HepG2 (cell line): Measurements from ENCODE around the gene ZFAND3. TPM values are rescaled to one million over a fixed set of nuclear protein-coding genes. Genes with fewer than 3 reads are reported as not detected.

Experiments
- ATAC-seq: fragments of 200-7000 bp; cut with Tn5 transposase; 3 replicates; pipeline ENCODE4 v1.9.1; 2020; ENCODE audit warnings: mild to moderate bottlenecking, moderate library complexity
- BruUV-seq: library from RNA; stranded (reverse); fragments of 400-500 nt; replicated peaks from 2 replicates; lab custom pipeline; 2021; lab: Mats Ljungman, UMichigan
- CTCF ChIA-PET: fragments of 300-600 bp; formaldehyde crosslinking; extraction: SDS; loops from one replicate; lab custom pipeline; 2021; ENCODE audit warnings: low total read pairs, inconsistent platforms, low intra/inter-chr PET ratio; lab: Yijun Ruan, JAX
- POLR2A ChIA-PET: fragments of 350-600 bp; sonication (Branson Sonifier 250); formaldehyde crosslinking; loops from one replicate; lab custom pipeline; 2020; ENCODE audit warnings: antibody characterized with exemption, inconsistent platforms; lab: Yijun Ruan, JAX
- DNase-seq: peaks from one replicate; pipeline ENCODE4 v3.0.0-alpha.2; 2015; ENCODE audit warnings: low spot score
- FAIRE-seq: peaks from 3 replicates; lab custom pipeline; 2011; peaks lifted over from hg19 to GRCh38; lab: Jason Lieb, UNC
- H2AFZ ChIP-seq: one replicate; pipeline ENCODE4 v1.6.1; 2011; ENCODE audit warnings: low read length, inconsistent platforms
- H3K27ac ChIP-seq: fragments of 300-600 bp; 3 replicates; pipeline ENCODE4 v1.8.0; 2011; ENCODE audit warnings: mixed run types, mild to moderate bottlenecking, mixed read lengths, low read length, inconsistent platforms; ENCODE audit not compliant: insufficient read depth; ENCODE audit errors: extremely low read length
- H3K27me3 ChIP-seq, 2 experiments: fragments of 200-600 bp in 1 of 2; 2 replicates in 1 of 2; 3 replicates in 1 of 2; pipeline versions ENCODE4 v1.6.0 to v1.8.0; 2011; ENCODE audit warnings: low read length in 2 of 2, mild to moderate bottlenecking in 2 of 2, moderate library complexity in 2 of 2, inconsistent platforms in 1 of 2; ENCODE audit not compliant: insufficient read depth in 2 of 2, control insufficient read depth in 1 of 2
- H3K36me3 ChIP-seq, 2 experiments: fragments of 200-600 bp in 1 of 2; replicated peaks in 1 of 2; 2 replicates in 1 of 2; 3 replicates in 1 of 2; pipeline versions ENCODE4 v1.5.1 to v1.8.0; 2011; ENCODE audit warnings: low read length in 2 of 2, inconsistent platforms in 1 of 2; ENCODE audit not compliant: insufficient read depth in 2 of 2, control insufficient read depth in 1 of 2
- H3K4me1 ChIP-seq: 2 replicates; pipeline ENCODE4 v1.5.1; 2012; ENCODE audit warnings: low read length, inconsistent platforms; ENCODE audit not compliant: insufficient read depth
- H3K4me2 ChIP-seq: 2 replicates; pipeline ENCODE4 v1.6.0; 2011; ENCODE audit warnings: low read depth, low read length, inconsistent platforms
- H3K4me3 ChIP-seq, 3 experiments: fragments of 200-600 bp in 1 of 3; sonication (generic), shearing (Covaris generic) in 1 of 3; replicated peaks in 1 of 3; 2 replicates each; pipeline ENCODE4 v1.5.1; 2011 to 2016; ENCODE audit warnings: low read length in 3 of 3, inconsistent platforms in 2 of 3, low read depth in 2 of 3, mild to moderate bottlenecking in 2 of 3, control low read depth in 1 of 3, mixed read lengths in 1 of 3; ENCODE audit not compliant: insufficient read depth in 1 of 3
- H3K79me2 ChIP-seq: one replicate; pipeline ENCODE4 v1.6.1; 2011; ENCODE audit warnings: low read length, inconsistent platforms; ENCODE audit not compliant: insufficient read depth
- H3K9ac ChIP-seq: 2 replicates; pipeline ENCODE4 v1.6.0; 2011; ENCODE audit warnings: mild to moderate bottlenecking, low read depth, low read length, inconsistent platforms; ENCODE audit not compliant: insufficient read depth
- H3K9me3 ChIP-seq: 2 replicates; pipeline ENCODE4 v1.5.1; 2012; ENCODE audit warnings: mild to moderate bottlenecking, low read length
- H4K20me1 ChIP-seq: 2 replicates; pipeline ENCODE4 v1.6.0; 2011; ENCODE audit warnings: inconsistent platforms, mild to moderate bottlenecking, low read length, moderate library complexity; ENCODE audit not compliant: insufficient read depth
- ASH2L ChIP-seq: fragments of 300-600, 200-600 bp; sonication (generic); IDR thresholded peaks from 2 replicates; pipeline ENCODE4 v1.7.0; 2017; ENCODE audit warnings: low read depth, mild to moderate bottlenecking, moderate library complexity, mixed read lengths, low read length; ENCODE audit not compliant: insufficient read length
- EHMT2 ChIP-seq: fragments of 200-600 bp; sonication (generic); IDR thresholded peaks from 2 replicates; pipeline ENCODE4 v1.7.0; 2017; ENCODE audit warnings: antibody characterized with exemption, low read depth, low read length, borderline replicate concordance
- FOXP1 ChIP-seq, 2 experiments: fragments of 450-650 bp in 1 of 2; IDR thresholded peaks; 2 replicates each; pipeline ENCODE4 v1.6.1; 2017 to 2018; ENCODE audit warnings: antibody characterized with exemption in 1 of 2
- HNF4A ChIP-seq: sonication (generic); formaldehyde crosslinking; IDR thresholded peaks from 2 replicates; pipeline ENCODE4 v1.4.0; 2020; ENCODE audit warnings: missing genetic modification reagents
- HNF4G ChIP-seq, 2 experiments: sonication (generic) in 1 of 2; formaldehyde crosslinking in 1 of 2; IDR thresholded peaks; 2 replicates each; pipeline versions ENCODE4 v1.4.0 to v1.6.1; 2011 to 2020; ENCODE audit warnings: borderline replicate concordance in 2 of 2, low read depth in 2 of 2, mild to moderate bottlenecking in 2 of 2, low read length in 1 of 2, missing genetic modification reagents in 1 of 2, moderate library complexity in 1 of 2
- MLX ChIP-seq: IDR thresholded peaks from 2 replicates; pipeline ENCODE4 v1.6.1; 2016
- NCOA2 ChIP-seq: sonication (generic); formaldehyde crosslinking; IDR thresholded peaks from 2 replicates; pipeline ENCODE4 v1.8.0; 2022; ENCODE audit warnings: inconsistent platforms
- NCOR1 ChIP-seq: fragments of 200-600 bp; sonication (generic); IDR thresholded peaks from 2 replicates; pipeline ENCODE4 v1.7.0; 2017; ENCODE audit warnings: antibody characterized with exemption, low read length, borderline replicate concordance
- NFKBIZ ChIP-seq: IDR thresholded peaks from 2 replicates; pipeline ENCODE4 v1.6.1; 2018; ENCODE audit warnings: missing genetic modification reagents, missing compliant biosample characterization
- PRDM10 ChIP-seq: sonication (generic); formaldehyde crosslinking; IDR thresholded peaks from 2 replicates; pipeline ENCODE4 v1.4.0; 2020; ENCODE audit warnings: low read depth, missing genetic modification reagents
- SALL1 ChIP-seq: sonication (generic); formaldehyde crosslinking; IDR thresholded peaks from 2 replicates; pipeline ENCODE4 v1.8.0; 2022; ENCODE audit warnings: mild to moderate bottlenecking, missing genetic modification reagents
- TBX2 ChIP-seq: sonication (generic); formaldehyde crosslinking; IDR thresholded peaks from 2 replicates; pipeline ENCODE4 v1.5.0; 2020; ENCODE audit warnings: missing genetic modification reagents, mild to moderate bottlenecking, borderline replicate concordance
- TEAD3 ChIP-seq: optimal IDR thresholded peaks from 2 replicates; pipeline ENCODE3; 2016; ENCODE audit warnings: borderline replicate concordance
- ZBTB38 ChIP-seq: sonication (generic); formaldehyde crosslinking; IDR thresholded peaks from 2 replicates; pipeline ENCODE4 v1.5.1; 2020; ENCODE audit warnings: mild to moderate bottlenecking, missing genetic modification reagents
- ZFP41 ChIP-seq: sonication (generic); formaldehyde crosslinking; IDR thresholded peaks from 2 replicates; pipeline ENCODE4 v1.4.0; 2020; ENCODE audit warnings: mild to moderate bottlenecking, missing genetic modification reagents, borderline replicate concordance
- ZFX ChIP-seq: sonication (generic); formaldehyde crosslinking; IDR thresholded peaks from 2 replicates; pipeline ENCODE4 v1.4.0; 2020; ENCODE audit warnings: mild to moderate bottlenecking, low read depth, missing genetic modification reagents, moderate library complexity
- ZMYM4 ChIP-seq: sonication (generic); formaldehyde crosslinking; IDR thresholded peaks from 2 replicates; pipeline ENCODE4 v1.8.1; 2023; ENCODE audit warnings: mild to moderate bottlenecking, missing genetic modification reagents
- WGBS: methylation state at CpG from one replicate; pipeline ENCODE4 v1.1.6; 2017; ENCODE audit warnings: low lambda C conversion rate; 5-methylcytosine and 5-hydroxymethylcytosine counted together
- in situ Hi-C: cut with HindIII; loops from 2 replicates; pipeline ENCODE4 v1.10.0; 2017; ENCODE audit warnings: low pct_unique_long_range_greater_than_20kb; ENCODE audit not compliant: extremely low pct_ligation_motif_present
- intact Hi-C: fragments of 100-400 bp; cut with micrococcal nuclease; formaldehyde crosslinking; loops from one replicate; pipeline ENCODE4 v1.10.0; 2022; ENCODE audit not compliant: unreplicated experiment
- polyA plus RNA-seq, 8 experiments: library from polyadenylated mRNA; depleted of rRNA in 3 of 8; stranded (reverse) in 7 of 8; unstranded in 1 of 8; fragments of >200 nt; fragmentation: Illumina TruSeq in 4 of 8; extraction: Trizol in 4 of 8; gene quantifications; 2 replicates each; pipeline versions ENCODE4 v1.2.1 to v1.2.3, GENCODE V29; 2011 to 2016; ENCODE audit warnings: low read depth in 4 of 8, missing spikeins in 1 of 8, mixed read lengths in 1 of 8; ENCODE audit not compliant: insufficient read depth in 1 of 8
- total RNA-seq, 5 experiments: library from RNA; depleted of rRNA; stranded (reverse); fragments of >200 nt; fragmentation: Illumina TruSeq; extraction: Trizol; gene quantifications; 2 replicates each; pipeline ENCODE4 v1.2.3, GENCODE V29; 2016; ENCODE audit warnings: low read depth in 1 of 5

ZFAND3 gene
- total and polyA plus RNA-seq, 2 of the 13 experiments (the other 11 are each of a cell fraction or from before 2014, with no cell fraction given) = 16.4 to 17.1 TPM

GRCh38 chr6:37822851-37823682, 3.5 kb downstream of the ZFAND3 start:
- FAIRE-seq = no peak
- ChIA-PET CTCF (no interaction called here), POLR2A (interaction anchor here (1.5 kb wide), 1 partner anchor 22 kb away, joined by 3 read pairs; no protein-coding TSS in a partner anchor)
- Histone ChIP-seq H3K9ac (peak overlapping the region; percentile 35), H3K79me2 (peaks cover 80% of the 10 kb centered on the region), H3K27ac (peak overlapping the region; percentile 54), H3K4me2 (peak overlapping the region; percentile 87), H3K9me3 (no peaks in the 10 kb centered on the region), H2AFZ (no peak overlapping the region), H3K4me1 (peaks cover 65% of the 10 kb centered on the region), H4K20me1 (peaks cover 56% of the 10 kb centered on the region), H3K4me3 (peak overlapping the region in 2 of 3 experiments; percentile 17 to 46; a peak in 3 of 6 replicates), H3K36me3 (no peaks in the 10 kb centered on the region; a peak in 1 of 5 replicates), H3K27me3 (no peaks in the 10 kb centered on the region; a peak in 1 of 5 replicates)
- no TSS peak for BruUV-seq
- intact Hi-C loops = no loop called here
- no peak for ATAC-seq
- in situ Hi-C loops = no loop called here
- WGBS = 57% methylated on average over 12 of the region's 12 CpGs
- DNase-seq = peak; percentile 44
- TF ChIP-seq ASH2L (peak; percentile 36), PRDM10 (CRISPR knock-in tag) (0 out of 2 replicates have a peak, but pooled peaks have one; percentile 10), FOXP1 (IDR thresholded peaks at IDR 0.05) (no peak), FOXP1 (CRISPR knock-in tag; IDR thresholded peaks at IDR 0.05) (no peak), ZFP41 (CRISPR knock-in tag) (no peak), EHMT2 (peak; percentile 47; the same call in 1 of the 2 replicates), TBX2 (CRISPR knock-in tag) (0 out of 2 replicates have a peak, but pooled peaks have one; percentile 18), ZMYM4 (0 out of 2 replicates have a peak, but pooled peaks have one; percentile 5), ZBTB38 (CRISPR knock-in tag) (0 out of 2 replicates have a peak, but pooled peaks have one; percentile 16), HNF4A (CRISPR knock-in tag) (peak; percentile 69), TEAD3 (CRISPR knock-in tag) (peak; percentile 32), NCOR1 (peak; percentile 53; the same call in 1 of the 2 replicates), SALL1 (CRISPR knock-in tag) (0 out of 2 replicates have a peak, but pooled peaks have one; percentile 19), MLX (CRISPR knock-in tag) (no peak), ZFX (CRISPR knock-in tag) (peak; percentile 28; the same call in 1 of the 2 replicates), NCOA2 (CRISPR knock-in tag) (no peak), NFKBIZ (CRISPR knock-in tag) (no peak), HNF4G (IDR thresholded peaks at IDR 0.05; ENCODE audit: borderline replicate concordance, low read depth, low read length) (peak; percentile 69), HNF4G (CRISPR knock-in tag; IDR thresholded peaks at IDR 0.05; ENCODE audit: borderline replicate concordance, low read depth) (no peak)
